Suprapubic skin (tissue), 4 donors: Measurements from ENCODE around the gene DCLK3.

Experiments
- EP300 ChIP-seq: sonication (generic); formaldehyde crosslinking; IDR thresholded peaks from one replicate; pipeline ENCODE4 v1.6.1; 2017; ENCODE audit warnings: antibody characterized with exemption
- POLR2A ChIP-seq, 2 donors: fragments of 450-650 bp; IDR thresholded peaks; one replicate each; pipeline ENCODE4 v1.6.1; 2017; ENCODE audit warnings: antibody characterized with exemption in 2 of 2, mild to moderate bottlenecking in 2 of 2, moderate library complexity in 2 of 2
- POLR2AphosphoS5 ChIP-seq, 3 donors: sonication (generic); formaldehyde crosslinking; IDR thresholded peaks; one replicate each; pipeline ENCODE4 v1.6.1; 2017; ENCODE audit warnings: antibody characterized with exemption in 3 of 3

- TF ChIP-seq POLR2A (IDR thresholded peaks at IDR 0.05) (no peak), EP300 (no peak), POLR2AphosphoS5 (IDR thresholded peaks at IDR 0.05) (no peak)
These were observed 53.7 kb downstream of the DCLK3 start for GRCh38 chr3:36710606-36711005.
